ENCODE measurements around the gene SEZ6. TPM values are rescaled to one million over a fixed set of nuclear protein-coding genes. Genes with fewer than 3 reads are reported as not detected.

Gene SEZ6
- total RNA-seq, 1 donor from 2014 or later: not detected

- intact Hi-C loops (cut with micrococcal nuclease): loop anchor here (10.0 kb wide), 1 partner anchor 437 kb away; the partner anchor contains the start of gene TAOK1
These were observed 48.4 kb downstream of the SEZ6 start for GRCh38 chr17:28957277-28957991.

- intact Hi-C loops (cut with micrococcal nuclease): loop anchor here (10.0 kb wide), 1 partner anchor 438 kb away; the partner anchor contains the start of gene TAOK1
These were observed 49.0 kb downstream of the SEZ6 start for GRCh38 chr17:28956861-28957260.

GRCh38 chr17:28956112-28956511 is 49.7 kb downstream of the SEZ6 start:
- intact Hi-C loops (cut with micrococcal nuclease): loop anchor here (10.0 kb wide), 1 partner anchor 439 kb away; the partner anchor contains the start of gene TAOK1

- intact Hi-C loops (cut with micrococcal nuclease): loop anchor here (10.0 kb wide), 1 partner anchor 439 kb away; the partner anchor contains the start of gene TAOK1
These were observed 50.4 kb downstream of the SEZ6 start for GRCh38 chr17:28955408-28955807.

- intact Hi-C loops (cut with micrococcal nuclease): loop anchor here (5.0 to 10.0 kb wide), 2 partner anchors 213 to 440 kb away; partner anchors contain the start of genes TAOK1 and TRAF4
These were observed 50.9 kb downstream of the SEZ6 start for GRCh38 chr17:28954886-28955285.

GRCh38 chr17:28953444-28954118 is 52.3 kb downstream of the SEZ6 start:
- intact Hi-C loops (cut with micrococcal nuclease): loop anchor here (2.0 to 10.0 kb wide), 3 partner anchors 211 to 597 kb away; partner anchors contain the start of genes POLDIP2, TAOK1 and TRAF4

GRCh38 chr17:28951991-28952975 is 53.5 kb downstream of the SEZ6 start:
- intact Hi-C loops (cut with micrococcal nuclease): loop anchor here (1.0 to 10.0 kb wide), 20 partner anchors 26 to 1525 kb away; partner anchors contain the start of genes BLTP2, DHRS13, FAM222B and GOSR1

GRCh38 chr17:28951428-28951990 is 54.3 kb downstream of the SEZ6 start, which contains the start of gene PHF12:
Gene PHF12, minus strand, starts transcription at chr17:28951518. Its CDS starts 558 bp downstream, at chr17:28950960.
- intact Hi-C loops (cut with micrococcal nuclease): loop anchor here (1.0 to 10.0 kb wide), 3 partner anchors 109 to 443 kb away; partner anchors contain the start of genes FAM222B, TAOK1 and TRAF4

GRCh38 chr17:28950752-28951427 is 54.9 kb downstream of the SEZ6 start:
- intact Hi-C loops (cut with micrococcal nuclease): loop anchor here (1.0 to 10.0 kb wide), 3 partner anchors 109 to 444 kb away; partner anchors contain the start of genes FAM222B, TAOK1 and TRAF4

GRCh38 chr17:28950017-28950751 is 55.6 kb downstream of the SEZ6 start:
- intact Hi-C loops (cut with micrococcal nuclease): loop anchor here (5.0 to 10.0 kb wide), 2 partner anchors 208 to 445 kb away; partner anchors contain the start of genes TAOK1 and TRAF4

GRCh38 chr17:28949185-28950016 is 56.4 kb downstream of the SEZ6 start:
- intact Hi-C loops (cut with micrococcal nuclease): loop anchor here (5.0 to 10.0 kb wide), 2 partner anchors 207 to 445 kb away; partner anchors contain the start of genes TAOK1 and TRAF4

GRCh38 chr17:28948873-28949184 is 57.0 kb downstream of the SEZ6 start:
- intact Hi-C loops (cut with micrococcal nuclease): loop anchor here (1.0 kb wide), 1 partner anchor 12 kb away; no protein-coding TSS in a partner anchor

- intact Hi-C loops (cut with micrococcal nuclease): loop anchor here (1.0 kb wide), 1 partner anchor 11 kb away; no protein-coding TSS in a partner anchor
These were observed 57.5 kb downstream of the SEZ6 start for GRCh38 chr17:28948342-28948741.

- intact Hi-C loops (cut with micrococcal nuclease): loop anchor here (1.0 kb wide), 1 partner anchor 10 kb away; no protein-coding TSS in a partner anchor
These were observed 58.2 kb downstream of the SEZ6 start for GRCh38 chr17:28947639-28948038.

- intact Hi-C loops (cut with micrococcal nuclease): no loop called here
These were observed 59.6 kb downstream of the SEZ6 start for GRCh38 chr17:28946239-28946638.

- intact Hi-C loops (cut with micrococcal nuclease): no loop called here
These were observed 60.7 kb downstream of the SEZ6 start for GRCh38 chr17:28944862-28945741.

GRCh38 chr17:28944343-28944742 is 61.5 kb downstream of the SEZ6 start:
- intact Hi-C loops (cut with micrococcal nuclease): no loop called here
